Jurkat, Clone E6-1 (cell line): Measurements from ENCODE around the gene PRRC2A.
A peak's percentile ranks its signal among the peaks of the same experiment; 100 is the strongest.

ENCODE experiments used
- DNase-seq: peaks from one replicate; pipeline ENCODE4 v3.0.0-alpha.2; 2011; ENCODE audit warnings: low read depth, low spot score
- H3K4me3 ChIP-seq: 2 replicates; pipeline ENCODE4 v1.5.1; 2011; ENCODE audit warnings: mild to moderate bottlenecking, low read length, control low read depth, moderate library complexity

The PRRC2A gene

GRCh38 chr6:31661262-31662123 lies 41.0 kb downstream of the PRRC2A start:
- DNase-seq = no peak
- H3K4me3 ChIP-seq = peak overlapping the region; percentile 88

GRCh38 chr6:31662124-31662723 lies 41.7 kb downstream of the PRRC2A start:
- no peak for DNase-seq
- no peak overlapping the region for H3K4me3 ChIP-seq

DNA sequence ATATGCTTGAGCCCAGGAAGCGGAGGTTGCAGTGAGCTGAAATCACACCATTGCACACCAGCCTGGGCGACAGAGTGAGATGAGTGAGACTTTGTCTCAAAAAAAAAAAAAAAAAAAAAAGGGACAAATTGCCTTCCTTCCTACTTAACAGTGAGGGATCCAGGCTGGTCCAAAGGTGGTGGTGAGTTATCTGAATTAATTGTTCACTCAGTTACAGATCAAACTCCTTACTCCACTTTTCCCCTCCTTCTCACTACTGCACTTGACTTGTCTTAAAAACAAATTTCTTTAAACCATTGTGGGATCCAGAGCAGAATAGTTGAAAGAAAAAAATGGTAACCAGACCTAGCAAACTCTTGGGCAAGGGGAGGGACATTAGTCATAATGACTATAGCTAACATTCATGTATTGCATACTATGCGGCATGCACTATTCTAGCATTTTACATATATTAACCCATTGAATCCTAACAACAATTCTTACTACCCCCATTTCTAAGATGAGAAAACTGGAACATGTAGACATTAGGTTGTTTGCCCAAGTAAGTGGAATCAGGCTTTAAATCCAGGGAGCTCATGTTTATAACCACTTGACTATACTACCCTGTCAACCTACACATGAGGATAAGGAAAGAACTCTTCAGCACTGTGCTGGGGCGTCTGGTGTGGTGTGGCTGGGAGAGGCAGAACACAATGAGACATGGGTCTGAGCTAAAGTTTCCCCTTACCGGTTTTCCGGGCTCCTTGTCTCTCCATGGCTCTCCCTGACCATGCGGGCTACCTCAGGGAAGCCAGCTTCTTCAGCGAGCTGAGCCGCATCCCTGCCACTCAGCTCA lies 42.8 kb downstream of the PRRC2A start:
- H3K4me3 ChIP-seq = peak overlapping the region; percentile 98
- no peak for DNase-seq

GRCh38 chr6:31663961-31664789 lies 43.7 kb downstream of the PRRC2A start:
- peak overlapping the region; percentile 98 for H3K4me3 ChIP-seq
- no peak for DNase-seq

DNA sequence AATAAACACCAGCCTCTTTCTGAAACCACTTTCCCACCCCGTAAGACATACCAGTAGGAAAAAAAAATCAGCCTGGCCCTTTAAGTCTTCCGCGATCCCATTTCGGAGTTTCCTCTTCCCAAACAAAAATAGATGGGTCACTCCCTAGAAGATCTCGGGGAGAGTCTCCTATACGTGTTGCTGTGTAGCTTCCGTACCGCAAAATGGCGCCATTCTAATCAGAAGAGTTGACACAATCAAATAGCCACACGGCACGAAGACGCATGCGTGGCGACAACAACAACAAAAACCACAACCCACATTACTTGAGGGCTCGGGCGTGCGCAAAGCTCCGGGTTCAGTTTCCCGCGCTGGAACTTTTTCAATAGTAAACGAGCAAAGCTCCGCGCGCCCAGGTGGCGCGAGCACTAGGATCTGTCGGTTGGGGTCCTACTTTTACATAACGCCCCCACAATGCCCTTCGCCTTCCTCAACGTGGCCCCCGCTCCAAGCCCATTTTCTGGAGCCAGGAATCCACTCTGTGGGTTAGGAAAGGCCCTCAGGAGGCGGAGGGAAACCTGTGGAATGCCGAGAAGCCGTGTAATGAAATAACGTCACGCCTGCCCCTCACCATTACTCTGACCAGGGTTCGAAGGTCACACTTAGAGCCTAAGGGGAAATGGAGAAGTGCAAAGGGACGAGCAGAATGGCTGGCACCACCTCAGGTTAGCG lies 44.4 kb downstream of the PRRC2A start, which contains the start of gene GPANK1:
Gene GPANK1, minus strand, starts transcription at position 208 of the 711 bp plus-strand sequence. CDS start 519 bp downstream, outside the sequence.
- peak within 1 kb of the TSS; percentile 98 for H3K4me3 ChIP-seq
- DNase-seq = peak; percentile 99

GRCh38 chr6:31665501-31666336 lies 45.2 kb downstream of the PRRC2A start, which contains the start of gene CSNK2B:
Gene CSNK2B, plus strand, starts transcription at chr6:31666080. Its CDS starts 752 bp downstream, at chr6:31666832.
- peak; percentile 98 for DNase-seq

DNA sequence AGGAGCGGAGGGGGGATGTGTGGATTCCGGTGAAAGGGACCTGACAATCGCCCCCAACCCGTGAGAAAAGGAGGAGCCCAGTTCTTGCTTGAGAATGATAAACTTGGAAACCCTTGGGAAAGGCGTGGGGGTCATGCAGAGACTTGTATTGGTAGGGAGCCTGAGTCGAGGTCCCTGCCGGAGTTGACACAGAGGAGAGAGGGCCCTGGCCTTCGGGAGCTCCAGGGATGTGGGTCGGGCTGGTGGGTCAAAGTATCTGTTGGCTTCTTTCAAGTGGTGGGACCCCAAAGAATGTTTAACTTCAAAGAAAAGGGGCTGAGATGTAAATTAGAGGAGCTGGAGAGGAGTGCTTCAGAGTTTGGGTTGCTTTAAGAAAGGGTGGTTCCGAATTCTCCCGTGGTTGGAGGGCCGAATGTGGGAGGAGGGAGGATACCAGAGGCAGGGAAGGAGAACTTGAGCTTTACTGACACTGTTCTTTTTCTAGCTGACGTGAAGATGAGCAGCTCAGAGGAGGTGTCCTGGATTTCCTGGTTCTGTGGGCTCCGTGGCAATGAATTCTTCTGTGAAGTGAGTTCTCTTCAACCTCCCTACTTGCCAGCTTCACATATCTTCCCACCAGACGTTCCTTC lies 45.9 kb downstream of the PRRC2A start:
- DNase-seq = no peak
- peak overlapping the region; percentile 98 for H3K4me3 ChIP-seq

More at GRCh38 chr6:31665501-31666336, 45.2 kb downstream of the PRRC2A start, which contains the start of gene CSNK2B:
- H3K4me3 ChIP-seq = peak within 1 kb of the TSS; percentile 98

DNA sequence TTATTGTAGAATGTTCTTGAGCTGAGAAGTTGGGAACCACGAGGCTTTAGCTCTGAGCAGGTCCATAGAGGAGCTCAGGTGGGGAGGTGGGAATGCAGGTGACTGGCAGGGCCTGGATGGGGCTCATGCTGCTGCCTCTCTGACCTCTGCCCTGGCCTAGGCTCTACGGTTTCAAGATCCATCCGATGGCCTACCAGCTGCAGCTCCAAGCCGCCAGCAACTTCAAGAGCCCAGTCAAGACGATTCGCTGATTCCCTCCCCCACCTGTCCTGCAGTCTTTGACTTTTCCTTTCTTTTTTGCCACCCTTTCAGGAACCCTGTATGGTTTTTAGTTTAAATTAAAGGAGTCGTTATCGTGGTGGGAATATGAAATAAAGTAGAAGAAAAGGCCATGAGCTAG lies 49.2 kb downstream of the PRRC2A start, which contains the start of gene LY6G5B:
Gene LY6G5B, plus strand, starts transcription at position 301 of the 400 bp plus-strand sequence. CDS start 975 bp downstream, outside the sequence.
- H3K4me3 ChIP-seq = no peak within 1 kb of the TSS
- no peak for DNase-seq

DNA sequence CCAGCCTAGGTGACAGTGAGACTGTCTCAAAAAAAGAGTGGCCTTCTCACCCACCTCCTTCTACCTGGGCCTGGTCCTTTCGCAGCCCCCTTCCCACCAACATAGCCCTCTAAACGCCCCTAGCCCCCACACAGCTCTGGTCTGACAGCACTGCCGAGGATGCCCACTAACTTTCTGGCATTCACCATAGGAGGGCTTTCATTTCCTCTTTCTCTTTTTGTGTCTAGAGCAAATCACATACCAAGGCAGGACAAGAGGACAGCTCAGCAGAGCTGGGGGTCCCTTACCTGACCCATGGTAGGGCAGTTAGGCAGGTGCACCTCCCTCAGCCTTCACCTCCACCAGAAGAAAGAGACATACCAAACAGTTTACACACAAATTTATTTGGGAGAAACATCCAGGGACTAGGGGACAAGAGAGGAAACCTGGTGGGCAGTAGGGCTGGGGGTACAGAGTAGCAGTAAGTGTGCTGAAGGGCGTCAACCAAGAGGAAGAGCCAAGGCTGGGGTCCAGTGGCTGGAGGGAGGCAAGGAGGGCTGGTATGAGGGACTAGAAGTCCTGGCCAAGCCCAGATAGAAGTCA lies 55.9 kb downstream of the PRRC2A start:
- no peak for DNase-seq
- no peak overlapping the region for H3K4me3 ChIP-seq

DNA sequence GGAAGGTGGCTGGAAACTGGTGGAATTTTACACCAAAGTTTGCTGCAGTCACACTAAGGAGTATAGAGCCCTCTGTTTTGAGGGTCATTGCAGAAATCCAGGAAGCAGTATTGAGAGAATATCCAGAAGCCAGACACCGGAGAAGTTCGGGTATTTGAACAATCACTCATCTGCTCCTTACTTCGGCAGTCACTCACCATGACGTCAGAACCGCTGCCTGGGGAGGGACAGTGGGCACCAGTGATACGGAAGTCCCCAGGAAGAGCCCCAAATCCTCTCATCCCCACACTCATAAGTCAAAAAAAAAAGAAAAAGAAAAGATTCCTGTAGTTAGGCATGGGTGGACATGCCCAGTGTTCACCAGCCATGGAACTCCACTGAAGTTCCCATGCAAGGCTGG lies 56.4 kb downstream of the PRRC2A start:
- H3K4me3 ChIP-seq = no peak overlapping the region
- DNase-seq = no peak

DNA sequence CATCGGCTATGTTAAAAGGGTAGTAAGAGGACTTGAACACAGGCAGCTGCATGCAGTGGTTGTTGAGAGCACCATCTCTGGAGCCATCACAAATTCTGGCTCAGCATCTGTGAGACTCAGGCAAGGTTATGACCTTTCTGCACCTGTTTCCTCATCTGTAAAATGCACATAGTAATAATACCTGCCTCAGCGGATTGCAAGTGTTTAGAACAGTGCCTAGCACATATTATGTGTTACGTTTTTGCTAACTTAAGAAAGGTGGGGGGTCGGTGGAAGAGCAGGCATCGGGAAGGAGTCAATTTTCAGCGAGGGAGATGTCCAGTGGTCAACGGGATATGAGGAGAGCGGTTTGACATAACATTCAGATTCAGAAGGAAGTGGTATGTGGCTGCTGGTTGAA lies 57.4 kb downstream of the PRRC2A start:
- no peak overlapping the region for H3K4me3 ChIP-seq
- no peak for DNase-seq

- no peak within 1 kb of the TSS for H3K4me3 ChIP-seq
- no peak for DNase-seq
Measured at GRCh38 chr6:31680226-31681134, 60.0 kb downstream of the PRRC2A start, which contains the start of gene LY6G5C. Gene LY6G5C, minus strand, starts transcription at chr6:31681067. Its CDS starts 694 bp downstream, at chr6:31680373.

DNA sequence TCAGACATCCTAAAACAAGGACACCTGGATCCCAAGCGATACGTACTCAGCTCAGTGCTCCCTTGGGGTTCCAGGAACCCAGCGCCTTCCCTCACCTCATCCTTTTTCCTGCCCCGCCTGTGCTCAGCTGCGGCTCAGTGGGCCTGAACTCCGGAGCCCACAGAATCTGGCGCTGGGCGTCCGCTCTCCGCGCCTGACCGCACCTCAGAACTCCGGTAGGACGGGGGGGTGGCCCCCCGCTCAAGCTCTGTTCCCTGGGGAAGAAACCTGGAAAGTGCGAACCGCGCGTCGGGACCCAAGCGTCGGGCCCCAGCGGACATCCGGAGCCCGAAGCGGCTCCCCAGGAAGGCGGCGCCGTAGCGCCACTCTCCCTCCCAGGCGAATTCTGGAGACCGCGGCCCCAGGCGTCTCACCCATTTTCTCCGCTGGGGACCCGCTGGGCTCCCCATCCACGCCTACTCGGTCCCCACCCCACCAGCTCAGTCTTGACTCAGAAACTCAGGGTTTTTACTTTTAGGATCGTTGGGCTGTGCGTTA lies 60.7 kb downstream of the PRRC2A start:
- DNase-seq = no peak
- H3K4me3 ChIP-seq = no peak overlapping the region

DNA sequence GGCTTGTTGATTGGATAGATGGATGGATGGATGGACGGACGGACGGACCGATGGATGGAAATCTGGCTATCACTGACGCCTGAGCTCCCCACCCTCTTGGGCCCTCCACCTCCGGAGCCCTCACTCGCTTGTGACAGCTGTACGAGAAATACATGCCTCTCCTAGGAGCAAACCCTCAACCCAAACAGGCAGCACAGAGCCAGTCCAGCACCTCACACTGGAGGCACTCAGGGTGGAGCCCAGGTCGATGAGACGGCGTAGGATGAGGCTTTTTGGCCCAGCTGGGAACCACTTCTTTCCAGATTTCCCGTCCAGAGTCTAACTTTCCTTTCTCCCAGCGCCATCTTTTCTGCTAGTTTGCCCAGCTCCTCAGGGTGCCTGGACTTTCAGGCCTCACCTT lies 63.1 kb downstream of the PRRC2A start:
- DNase-seq = no peak
- H3K4me3 ChIP-seq = no peak overlapping the region

DNA sequence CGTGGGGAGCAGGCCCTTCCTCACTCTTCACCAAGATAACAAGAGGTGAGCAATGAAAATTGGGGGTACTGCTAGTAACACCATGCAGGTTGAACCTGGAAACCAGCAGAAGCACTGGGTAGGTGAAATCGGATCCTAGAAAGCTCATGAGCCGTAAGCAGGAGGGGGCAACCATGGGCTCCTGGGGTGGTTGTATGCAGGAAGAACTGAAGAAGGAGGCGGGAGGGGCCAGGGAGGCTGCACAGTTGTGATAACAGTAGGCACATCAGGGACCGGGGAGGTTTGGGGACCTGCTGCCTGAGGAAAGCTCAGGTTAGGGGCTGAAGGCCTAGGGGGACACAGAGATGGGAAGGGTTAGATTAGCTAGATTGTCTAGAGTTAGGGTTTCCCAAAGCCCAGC lies 66.0 kb downstream of the PRRC2A start:
- no peak overlapping the region for H3K4me3 ChIP-seq
- DNase-seq = no peak
